HK-2 (cell line): Measurements from ENCODE around the gene GLB1L.
A peak's percentile ranks its signal among the peaks of the same experiment; 100 is the strongest.

Experiments
- DNase-seq: peaks from one replicate; pipeline ENCODE4 v3.0.0-alpha.2; 2018; ENCODE audit not compliant: unreplicated experiment

GLB1L gene

GRCh38 chr2:219223831-219224610 is 21.2 kb downstream of the GLB1L start:
- no peak for DNase-seq

DNA sequence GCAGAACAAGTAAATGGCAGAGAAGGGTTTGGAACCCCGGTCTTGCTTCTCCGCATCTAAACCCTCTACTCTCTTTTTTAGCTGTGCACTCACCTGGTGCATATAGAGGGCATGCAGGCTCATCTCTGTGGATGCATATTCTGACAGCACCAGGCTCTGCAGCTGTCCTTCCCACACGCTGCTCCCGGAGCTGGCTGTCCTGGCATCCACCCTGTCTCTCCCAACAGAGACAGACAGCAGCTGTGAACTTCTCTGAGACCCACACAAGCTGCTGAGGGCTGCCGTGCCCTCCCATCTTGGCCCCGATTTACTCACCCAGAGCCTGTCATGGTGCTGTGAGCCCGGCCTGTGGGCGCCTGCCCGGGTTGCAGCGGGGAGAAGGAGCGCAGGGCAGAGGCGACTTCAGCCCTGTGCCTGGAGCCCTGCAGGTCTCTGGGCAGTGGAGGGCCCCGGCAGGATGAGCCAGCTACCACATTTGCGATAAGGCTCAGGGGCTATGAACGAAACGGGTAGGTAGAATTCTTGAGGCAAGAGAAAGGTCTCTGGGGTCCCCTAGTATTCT is 23.2 kb downstream of the GLB1L start:
- no peak for DNase-seq

GRCh38 chr2:219220652-219221402 is 24.4 kb downstream of the GLB1L start:
- no peak for DNase-seq

- no peak for DNase-seq
Measured at GRCh38 chr2:219219784-219220532, 25.3 kb downstream of the GLB1L start.

GRCh38 chr2:219218732-219219701 is 26.2 kb downstream of the GLB1L start, which contains the start of gene ABCB6:
ABCB6 (minus strand) TSS chr2:219218958; CDS start chr2:219218673, 285 bp downstream.
- peak; percentile 95 for DNase-seq

- peak; percentile 82 for DNase-seq
Measured at GRCh38 chr2:219218217-219218731, 27.0 kb downstream of the GLB1L start.

DNA sequence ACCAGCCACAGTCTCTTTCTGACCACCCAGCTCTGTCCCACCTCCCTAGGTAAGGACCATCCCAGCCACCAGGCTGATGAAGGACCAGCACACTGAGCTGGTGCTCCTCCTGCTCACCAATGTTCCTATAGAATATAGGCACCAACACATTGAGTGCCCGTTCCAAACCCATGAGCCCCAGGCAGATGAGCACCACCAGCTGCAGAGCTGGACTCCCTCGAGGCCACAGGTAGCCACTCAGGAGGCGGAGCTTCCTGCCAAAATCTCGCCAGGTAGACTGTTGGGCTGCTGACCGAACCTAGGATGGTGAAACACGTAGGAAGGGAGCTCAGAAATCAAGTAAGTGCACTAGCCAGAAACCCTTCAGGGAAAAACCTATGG is 28.7 kb downstream of the GLB1L start:
- DNase-seq, result no peak

DNA sequence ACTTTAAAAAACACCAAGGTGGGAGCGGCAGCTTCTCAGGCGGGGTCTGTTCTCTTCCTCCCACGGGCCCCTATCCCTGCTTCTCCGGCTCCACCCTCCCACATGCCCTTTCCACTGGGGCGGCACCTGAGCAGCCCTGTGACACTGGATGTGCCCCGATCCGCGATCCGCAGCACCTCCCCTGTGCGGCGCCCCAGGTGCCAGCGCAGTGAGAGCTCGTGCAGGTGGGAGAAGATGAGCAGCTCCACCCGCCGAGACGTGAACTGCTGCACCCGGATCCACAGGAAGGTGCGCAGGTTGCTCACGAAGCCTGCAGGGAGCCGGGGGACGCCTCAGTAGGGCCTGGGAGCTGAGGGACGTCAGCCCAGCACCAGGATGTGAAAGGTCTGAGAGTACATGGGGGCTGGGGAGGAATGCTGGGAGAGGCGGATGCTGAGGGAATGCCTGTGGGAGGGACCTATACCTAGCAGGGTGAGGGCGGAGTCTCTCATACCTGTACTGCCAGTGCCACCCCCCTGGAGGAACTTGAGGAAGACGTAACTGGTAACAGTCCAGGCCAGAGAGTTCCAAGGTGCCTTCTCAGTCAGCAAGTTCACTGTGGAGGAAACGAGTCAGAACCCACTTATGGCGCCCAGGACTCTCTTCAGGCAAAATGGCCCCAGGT is 29.2 kb downstream of the GLB1L start:
- no peak for DNase-seq

DNA sequence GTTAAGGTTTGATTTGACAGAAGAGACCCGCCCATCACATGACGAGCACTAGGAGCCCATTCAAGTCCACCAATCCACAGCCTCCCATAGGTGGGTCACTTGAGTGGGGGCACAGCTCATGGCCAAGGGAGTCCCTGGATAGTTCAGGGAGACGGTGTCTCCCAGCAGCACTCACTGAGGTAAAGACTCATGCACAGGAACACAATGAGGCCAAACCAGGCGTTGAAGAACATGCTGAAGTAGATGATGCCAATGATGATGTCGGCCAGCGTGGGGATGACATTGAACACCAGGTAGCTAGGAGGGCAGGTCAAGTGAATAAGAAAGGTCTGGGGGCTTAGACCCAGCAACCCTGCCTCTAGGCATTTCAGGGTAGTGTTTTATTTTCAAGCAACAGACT is 30.5 kb downstream of the GLB1L start:
- no peak for DNase-seq

GRCh38 chr2:219214141-219214540 is 31.1 kb downstream of the GLB1L start:
- no peak for DNase-seq

DNA sequence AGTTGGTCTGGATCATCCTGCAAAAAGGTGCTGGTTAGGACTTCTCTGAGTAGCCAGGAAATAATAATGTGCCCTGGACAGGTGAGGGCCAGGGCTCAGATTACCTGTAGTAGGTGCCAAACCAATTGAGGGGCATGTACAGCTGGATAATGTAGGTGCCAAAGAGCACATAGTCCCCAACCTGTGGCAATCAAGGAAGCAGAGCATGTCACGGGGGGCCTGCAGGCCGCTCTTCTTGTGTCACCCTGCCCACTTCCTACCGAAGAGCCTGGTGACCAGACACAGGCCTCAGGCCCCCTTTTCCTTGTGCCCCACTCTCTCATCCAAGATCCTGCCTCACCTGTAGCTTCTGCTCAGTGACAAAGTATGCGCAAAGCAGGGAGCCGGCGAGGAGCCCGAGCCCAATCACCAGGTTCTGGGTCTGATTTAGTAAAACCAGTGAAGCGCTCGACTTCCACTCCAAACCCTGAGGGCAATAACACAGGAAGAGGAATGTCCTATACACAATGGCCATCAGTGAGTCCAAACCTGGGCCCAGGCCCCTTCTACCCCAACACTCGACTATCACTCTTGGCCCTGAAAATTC is 31.7 kb downstream of the GLB1L start:
- no peak for DNase-seq

- DNase-seq, result no peak
Measured at GRCh38 chr2:219213026-219213415, 32.2 kb downstream of the GLB1L start.

DNA sequence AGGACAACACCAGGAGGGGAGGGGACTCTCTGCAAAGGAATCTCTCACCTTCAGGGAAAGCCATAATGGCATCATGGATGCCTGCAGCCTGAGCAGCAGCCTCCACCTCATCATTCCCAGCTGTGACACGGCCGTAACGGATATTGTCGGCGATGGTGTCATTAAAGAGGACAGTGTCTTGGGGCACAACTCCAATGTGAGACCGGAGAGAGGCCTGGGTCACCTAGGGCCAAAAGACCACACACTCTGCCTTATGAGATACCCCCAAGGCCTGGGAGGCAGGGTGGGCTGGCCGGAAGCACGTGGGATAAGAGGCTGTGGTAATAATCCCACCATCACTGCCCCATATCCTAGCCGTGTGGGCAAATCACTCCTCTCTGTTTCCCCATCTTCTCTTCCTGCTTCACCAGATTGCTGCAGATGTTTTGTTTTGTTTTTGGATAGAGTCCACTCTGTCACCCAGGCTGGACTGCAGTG is 34.3 kb downstream of the GLB1L start:
- DNase-seq, result no peak

DNA sequence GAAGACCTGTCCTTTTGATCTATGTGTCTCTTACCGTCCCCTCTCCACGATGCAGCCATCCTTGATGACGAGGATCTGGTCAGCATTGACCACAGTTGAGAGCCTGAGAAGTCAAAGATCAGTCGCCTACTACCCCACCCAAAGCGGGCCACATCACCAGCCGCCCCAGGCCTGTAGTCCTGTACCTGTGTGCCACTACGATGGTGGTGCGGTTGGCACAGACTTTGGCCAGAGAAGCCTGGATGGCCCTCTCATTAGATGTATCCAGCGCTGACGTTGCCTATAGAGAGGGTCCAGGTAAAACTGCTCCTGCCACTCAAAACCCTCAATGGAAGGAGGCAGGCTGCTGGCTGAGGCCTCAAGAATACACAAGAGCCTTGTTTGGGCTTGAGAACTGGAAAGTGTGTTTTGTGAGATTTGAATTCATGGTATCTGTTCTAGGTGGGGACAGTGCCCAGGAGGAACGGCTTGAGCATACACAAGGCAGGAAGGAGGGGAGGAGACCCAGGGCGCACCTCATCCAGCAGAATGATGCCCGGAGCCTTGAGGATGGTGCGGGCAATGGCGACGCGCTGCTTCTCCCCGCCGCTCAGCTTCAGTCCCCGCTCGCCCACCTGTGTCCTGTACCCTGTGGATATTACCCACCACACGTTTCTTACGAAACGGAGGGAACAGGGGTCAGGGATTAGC is 34.9 kb downstream of the GLB1L start:
- no peak for DNase-seq

DNA sequence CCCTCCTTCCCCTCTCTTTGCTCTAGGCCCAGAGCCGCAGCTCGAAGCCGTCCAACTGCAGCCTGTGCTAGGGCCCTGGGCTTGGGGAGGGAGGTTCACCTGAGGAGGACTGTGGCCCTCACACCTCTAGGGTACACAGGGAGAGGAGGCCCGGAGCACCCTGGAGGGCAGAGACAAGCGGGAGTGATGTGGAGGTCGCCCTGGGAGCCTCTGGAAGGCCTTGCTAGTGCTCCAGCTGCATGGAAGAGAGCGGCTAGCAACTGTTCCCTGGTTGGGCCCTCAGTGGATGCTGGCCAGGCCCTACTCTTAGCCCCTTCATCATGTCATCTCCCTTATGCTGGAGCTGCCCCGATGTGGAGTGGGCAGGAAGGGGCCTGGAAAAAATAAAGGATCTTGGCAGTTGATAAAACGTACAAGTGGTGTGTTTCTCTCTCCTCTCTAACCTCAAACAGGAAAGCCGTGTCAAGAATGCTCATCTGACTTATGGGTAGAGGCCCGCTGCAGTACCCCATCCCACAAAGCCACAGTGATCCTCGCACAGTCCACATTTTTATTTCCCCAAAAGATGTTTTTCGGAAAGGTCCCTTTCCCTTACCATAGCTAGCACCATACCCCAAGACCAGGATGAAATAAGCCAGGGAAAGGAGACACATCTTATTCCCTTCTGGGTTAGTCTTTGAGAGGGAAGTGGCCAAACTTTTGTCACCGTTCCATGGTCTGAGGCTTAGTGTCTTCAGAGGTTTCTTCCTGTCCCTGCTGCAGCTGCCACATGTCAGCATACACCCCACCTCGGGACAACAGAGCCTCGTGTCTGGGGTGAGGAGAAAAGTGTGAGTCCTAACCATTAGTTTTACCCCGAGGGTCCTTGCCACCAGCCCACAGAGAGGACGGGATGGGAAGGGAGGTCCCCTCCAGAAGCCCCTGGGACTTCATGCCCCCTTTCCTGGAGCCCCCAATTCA is 35.7 kb downstream of the GLB1L start:
- no peak for DNase-seq

- no peak for DNase-seq
Measured at GRCh38 chr2:219207884-219208740, 37.1 kb downstream of the GLB1L start.
